ENCODE data around the gene GRPEL2. TPM values are rescaled to one million over a fixed set of nuclear protein-coding genes. Genes with fewer than 3 reads are reported as not detected.

The GRPEL2 gene
- total and polyA plus RNA-seq, 10 donors = 4.6 to 17.7 (median 9.0) TPM

DNA sequence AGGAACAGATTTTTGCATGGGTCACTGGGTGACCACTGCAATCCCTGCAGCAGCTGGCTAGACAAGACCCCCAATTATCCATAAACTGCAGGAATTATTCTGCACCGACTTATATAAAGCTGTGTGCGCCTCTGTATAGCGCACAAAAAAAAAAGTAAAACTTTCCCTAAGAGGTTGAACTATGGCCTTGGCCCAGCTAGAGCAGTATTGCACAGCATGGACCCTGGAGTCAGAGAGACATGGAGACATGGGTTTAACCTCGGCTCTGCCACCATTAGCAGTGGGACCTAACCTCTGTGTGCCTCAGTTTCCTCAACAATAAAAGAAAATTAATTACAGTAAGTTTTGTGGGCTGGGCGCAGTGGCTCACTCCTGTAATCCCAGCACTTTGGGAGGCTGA, 17.1 kb upstream of the GRPEL2 start:
- TF ChIP-seq POLR2AphosphoS5 (IDR thresholded peaks at IDR 0.05) = no peak
- 92 to 98% (median 95%) methylated on average over 5 of the region's 5 CpGs for WGBS, 5 donors
- Histone ChIP-seq H3K27ac (no peak overlapping the region), H3K27me3 (replicated peaks in 1 of 7) (no peaks in the 10 kb centered on the region), H3K9me3 (peaks cover 0 to 6% (median 0%) of the 10 kb centered on the region in 8 donors), H3K4me3 (no peak overlapping the region), H3K4me1 (no peaks in the 10 kb centered on the region), H3K36me3 (peaks cover 0 to 30% (median 0%) of the 10 kb centered on the region in 6 donors)
- intact Hi-C loops (cut with DNase I; ENCODE audit: low total_unique reads) = no loop called here
- no peak for DNase-seq

DNA sequence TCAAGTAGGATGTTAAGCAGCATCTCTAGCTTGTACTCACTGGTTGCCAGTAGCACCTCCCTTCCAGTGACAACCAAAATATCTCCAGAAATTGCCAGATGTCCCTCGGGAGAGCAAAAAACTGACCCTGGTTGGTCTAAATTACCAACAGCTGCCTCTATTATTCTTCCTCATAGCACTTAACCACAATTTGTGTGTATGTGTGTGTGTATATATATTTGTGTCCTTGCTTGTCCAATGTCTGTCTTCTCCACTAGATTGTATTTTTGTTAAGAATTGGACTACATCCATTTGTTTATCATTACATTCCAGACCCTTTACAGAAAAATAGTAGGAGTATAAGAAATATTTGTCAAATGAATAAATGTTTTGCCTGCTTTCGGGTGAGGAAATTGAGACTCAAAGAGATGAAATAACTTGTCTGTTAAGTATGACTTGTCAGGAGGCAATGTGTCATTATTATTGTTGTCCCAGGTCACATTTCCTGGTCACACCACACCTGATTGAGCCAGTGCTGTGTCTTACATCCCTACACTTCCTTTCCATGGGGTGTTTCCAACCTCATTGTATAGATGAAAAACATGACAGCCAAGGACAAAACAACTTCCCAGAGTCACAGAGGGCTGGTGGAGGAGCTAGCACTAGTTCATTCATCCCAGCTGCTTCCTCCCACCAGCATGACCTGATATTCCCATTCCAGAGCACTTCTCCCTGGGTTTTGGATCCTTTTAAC, 11.4 kb upstream of the GRPEL2 start:
- no peak for TF ChIP-seq CTCF (IDR thresholded peaks at IDR 0.05 in 8 of 11, conservative IDR thresholded peaks at IDR 0.05 in 3 of 11)
- TF ChIP-seq POLR2A (IDR thresholded peaks at IDR 0.05) = no peak
- no peaks in the 10 kb centered on the region for H3K9me3 ChIP-seq
- no peak for DNase-seq
- no peak overlapping the region for H3K4me3 ChIP-seq
- intact Hi-C loops (cut with DNase I; ENCODE audit: low total_unique reads) = no loop called here
- H3K36me3 ChIP-seq = peaks cover 0 to 29% (median 2%) of the 10 kb centered on the region in 6 donors
- 78 to 88% (median 84%) methylated on average over 2 of the region's 2 CpGs for WGBS, 5 donors
- H3K27me3 ChIP-seq (replicated peaks in 1 of 7) = no peaks in the 10 kb centered on the region
- H3K27ac ChIP-seq = no peak overlapping the region
- no peaks in the 10 kb centered on the region for H3K4me1 ChIP-seq

- TF ChIP-seq POLR2A (IDR thresholded peaks at IDR 0.05) (no peak), POLR2AphosphoS5 (IDR thresholded peaks at IDR 0.05) (no peak), CTCF (IDR thresholded peaks at IDR 0.05 in 8 of 11, conservative IDR thresholded peaks at IDR 0.05 in 3 of 11) (no peak)
- Histone ChIP-seq H3K9me3 (no peaks in the 10 kb centered on the region), H3K27ac (no peak overlapping the region), H3K4me1 (no peaks in the 10 kb centered on the region), H3K27me3 (replicated peaks in 1 of 7) (no peaks in the 10 kb centered on the region), H3K36me3 (peaks cover 0 to 32% (median 2%) of the 10 kb centered on the region in 6 donors), H3K4me3 (no peak overlapping the region)
- 85 to 93% (median 91%) methylated on average over 4 of the region's 4 CpGs for WGBS, 5 donors
- no peak for DNase-seq
- intact Hi-C loops (cut with DNase I; ENCODE audit: low total_unique reads) = no loop called here
Measured at GRCh38 chr5:149337736-149338135, 7.6 kb upstream of the GRPEL2 start.

- no peaks in the 10 kb centered on the region for H3K27me3 ChIP-seq (replicated peaks in 1 of 7)
- no peak overlapping the region for H3K4me3 ChIP-seq
- intact Hi-C loops (cut with DNase I; ENCODE audit: low total_unique reads) = no loop called here
- peaks cover 0 to 26% (median 2%) of the 10 kb centered on the region in 6 donors for H3K36me3 ChIP-seq
- TF ChIP-seq CTCF (IDR thresholded peaks at IDR 0.05 in 8 of 11, conservative IDR thresholded peaks at IDR 0.05 in 3 of 11) (no peak), POLR2A (IDR thresholded peaks at IDR 0.05) (no peak), POLR2AphosphoS5 (IDR thresholded peaks at IDR 0.05) (no peak)
- no peak for DNase-seq
- no peaks in the 10 kb centered on the region for H3K9me3 ChIP-seq
- H3K4me1 ChIP-seq = no peaks in the 10 kb centered on the region
- no peak overlapping the region for H3K27ac ChIP-seq
- WGBS, 5 donors = 82 to 97% (median 88%) methylated on average over 1 of the region's 1 CpG
Measured at GRCh38 chr5:149338364-149338763, 6.9 kb upstream of the GRPEL2 start.

Data from spleen (tissue), 11 donors.